ACC112 (cell line): Measurements from ENCODE around the gene SNRNP200.

ENCODE experiments used
- H2AFZ ChIP-seq: fragments of 200-600 bp; sonication (generic); one replicate; pipeline ENCODE4 v1.6.0; 2017; ENCODE audit warnings: antibody characterized with exemption, low read length; ENCODE audit not compliant: unreplicated experiment
- H3K27ac ChIP-seq: fragments of 200-600 bp; sonication (generic); 2 replicates; pipeline ENCODE4 v1.5.1; 2014; ENCODE audit warnings: low read depth, mild to moderate bottlenecking, antibody characterized with exemption, low read length, moderate library complexity
- H3K27me3 ChIP-seq: fragments of 200-600 bp; sonication (generic); 2 replicates; pipeline ENCODE4 v1.6.1; 2014; ENCODE audit warnings: mild to moderate bottlenecking, antibody characterized with exemption, low read length, moderate library complexity, mixed read lengths; ENCODE audit not compliant: insufficient read depth
- H3K36me3 ChIP-seq: fragments of 200-600 bp; sonication (generic); 2 replicates; pipeline ENCODE4 v1.6.1; 2016; ENCODE audit warnings: mild to moderate bottlenecking, antibody characterized with exemption, low read length, moderate library complexity, mixed read lengths; ENCODE audit not compliant: insufficient read depth
- H3K4me1 ChIP-seq: fragments of 200-600 bp; sonication (generic); one replicate; pipeline ENCODE4 v1.6.1; 2016; ENCODE audit warnings: low read length, mixed read lengths; ENCODE audit not compliant: insufficient read depth, unreplicated experiment, control insufficient read depth
- H3K4me3 ChIP-seq: fragments of 200-600 bp; sonication (generic); 2 replicates; pipeline ENCODE4 v1.5.1; 2014; ENCODE audit warnings: mild to moderate bottlenecking, low read depth, low read length
- H3K79me2 ChIP-seq: fragments of 200-600 bp; sonication (generic); one replicate; pipeline ENCODE4 v1.6.0; 2016; ENCODE audit warnings: low read length; ENCODE audit not compliant: control insufficient read depth, unreplicated experiment, insufficient read depth

The SNRNP200 gene

DNA sequence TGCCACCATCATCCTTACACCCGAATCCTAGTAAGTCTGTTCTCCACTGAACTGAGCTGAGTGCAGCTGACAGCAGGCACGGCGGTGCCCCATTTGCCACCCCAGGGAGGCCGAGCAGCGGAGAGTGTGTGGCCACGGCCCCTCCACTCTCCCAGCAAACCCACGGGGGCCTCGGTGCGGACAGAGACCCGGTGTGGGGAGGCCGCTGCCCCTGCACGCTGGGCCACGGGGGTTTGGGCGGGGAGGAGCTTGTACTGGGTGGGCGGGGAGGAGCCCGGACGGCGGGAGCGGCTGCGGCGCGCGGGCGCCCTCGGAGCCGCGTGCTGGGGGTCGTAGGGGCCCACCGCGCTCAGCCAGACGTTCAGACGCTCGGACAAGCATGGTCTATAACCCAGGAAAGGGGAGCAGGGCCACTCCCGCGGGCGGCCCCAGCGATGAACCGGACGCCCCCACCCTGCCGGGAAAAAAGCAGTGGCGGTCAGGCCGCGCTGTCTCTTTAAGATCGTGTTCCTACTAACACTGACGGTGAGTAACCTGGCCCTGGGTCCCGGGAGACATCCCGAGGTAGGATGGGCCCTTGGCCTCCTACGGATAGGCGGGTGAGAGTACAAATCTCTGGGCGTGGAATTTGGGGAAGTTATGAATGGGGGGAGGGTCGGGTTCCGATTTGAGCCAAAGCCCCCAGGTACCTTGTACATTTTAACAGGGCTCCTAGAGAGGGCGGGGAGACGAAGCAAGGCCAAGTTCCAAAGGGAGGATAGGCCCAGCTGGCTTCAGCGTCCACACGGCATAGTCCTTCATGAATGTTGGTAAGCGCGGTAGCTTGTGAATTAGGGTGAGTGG lies 19.9 kb upstream of the SNRNP200 start, which contains the start of gene ITPRIPL1:
Gene ITPRIPL1 (plus strand): TSS at position 277 of the 843 bp plus-strand sequence. CDS start 523 bp downstream, at position 800.
- Histone ChIP-seq H3K4me1 (peaks cover 17% of the 10 kb centered on the region), H3K4me3 (peak within 1 kb of the TSS; percentile 47), H3K27me3 (peaks cover 39% of the 10 kb centered on the region), H2AFZ (no peak within 1 kb of the TSS), H3K79me2 (no peaks in the 10 kb centered on the region), H3K27ac (no peak within 1 kb of the TSS), H3K36me3 (no peaks in the 10 kb centered on the region)

DNA sequence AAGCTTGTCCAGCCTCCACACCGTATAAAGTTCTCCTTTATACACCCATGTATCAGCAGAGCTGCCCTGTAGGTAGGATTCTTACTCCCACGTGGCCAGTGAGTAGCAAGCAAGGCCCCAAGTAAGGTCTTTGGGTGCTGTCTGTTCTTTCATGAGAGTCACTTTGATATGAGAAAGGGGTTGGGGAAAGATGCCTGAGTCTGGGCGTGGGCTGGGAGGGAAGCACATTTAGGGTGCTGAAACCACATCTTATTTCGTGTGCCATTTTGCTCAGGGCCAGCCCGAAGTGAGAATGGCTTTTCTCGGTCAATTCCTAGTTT lies 19.3 kb upstream of the SNRNP200 start:
- H3K4me1 ChIP-seq: peaks cover 12% of the 10 kb centered on the region
- no peaks in the 10 kb centered on the region for H3K36me3 ChIP-seq
- H3K27ac ChIP-seq: no peak overlapping the region
- H3K79me2 ChIP-seq: no peaks in the 10 kb centered on the region
- H3K4me3 ChIP-seq: no peak overlapping the region
- peaks cover 39% of the 10 kb centered on the region for H3K27me3 ChIP-seq
- no peak overlapping the region for H2AFZ ChIP-seq

DNA sequence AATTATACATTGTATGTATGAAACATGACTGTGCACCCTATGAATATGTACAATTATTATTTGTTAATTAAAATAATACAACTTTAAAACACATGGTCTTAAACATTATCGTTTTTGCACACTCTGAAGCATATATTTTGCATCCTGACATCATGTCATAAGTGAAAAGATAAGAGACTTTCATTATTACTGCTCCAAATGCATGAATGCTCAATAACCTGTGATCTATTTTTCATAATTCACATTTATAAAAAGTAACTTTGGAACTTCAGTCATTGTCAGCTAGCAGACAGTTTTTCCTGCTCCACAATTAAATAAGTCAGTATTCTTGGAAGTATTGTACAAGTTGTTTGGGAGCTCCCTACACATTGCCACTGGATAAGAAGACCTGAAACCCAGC lies 18.5 kb upstream of the SNRNP200 start:
- Histone ChIP-seq H3K36me3 (no peaks in the 10 kb centered on the region), H3K79me2 (no peaks in the 10 kb centered on the region), H3K27ac (no peak overlapping the region), H3K27me3 (peaks cover 39% of the 10 kb centered on the region), H3K4me3 (no peak overlapping the region), H2AFZ (no peak overlapping the region), H3K4me1 (peaks cover 9% of the 10 kb centered on the region)

DNA sequence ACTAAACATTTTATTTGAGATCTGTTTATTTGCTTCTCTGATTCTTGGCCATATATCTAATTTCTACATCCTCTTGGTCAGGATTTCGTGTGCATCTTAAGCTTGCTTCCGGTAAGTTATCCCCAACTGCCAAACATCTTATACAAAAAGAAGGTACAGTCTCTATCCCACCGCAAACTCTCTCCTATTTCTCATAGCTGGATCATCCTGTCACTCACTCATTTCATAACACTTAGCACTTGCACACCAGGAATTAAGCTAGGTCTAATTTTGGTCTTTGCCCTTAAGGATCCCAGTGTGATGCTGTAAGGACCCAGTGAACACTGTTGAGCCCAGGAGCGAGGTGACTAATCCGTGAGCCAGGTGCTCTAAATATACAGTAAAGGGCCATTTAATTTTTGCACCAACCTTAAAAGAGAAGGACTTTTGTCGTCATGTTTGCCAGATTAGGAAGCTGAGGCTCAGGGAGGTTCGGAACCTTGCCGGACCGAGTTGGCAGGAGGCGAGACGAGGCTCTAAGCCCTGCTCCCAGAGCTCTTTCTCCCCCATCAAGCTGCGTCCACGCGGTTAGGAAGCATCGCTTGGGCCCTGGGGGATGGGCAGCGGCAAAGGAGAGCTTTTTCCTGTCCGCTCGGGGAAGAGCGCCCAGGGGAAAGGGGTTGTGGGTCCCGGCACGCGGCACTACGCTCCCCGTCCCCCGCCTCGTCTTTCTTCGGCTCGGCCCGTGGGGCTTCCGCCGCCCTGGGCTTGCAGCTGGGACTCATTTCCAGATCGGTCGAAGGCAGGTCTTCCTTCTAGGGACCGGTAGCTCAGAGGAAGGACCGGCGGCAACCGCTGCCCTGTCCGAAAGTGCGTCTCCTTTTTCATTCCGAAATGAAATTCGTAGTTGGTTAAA lies 15.6 kb upstream of the SNRNP200 start:
- Histone ChIP-seq H3K4me1 (peaks cover 13% of the 10 kb centered on the region), H3K27ac (no peak overlapping the region), H2AFZ (peak overlapping the region; percentile 89), H3K4me3 (peak overlapping the region; percentile 86), H3K36me3 (no peaks in the 10 kb centered on the region), H3K79me2 (no peaks in the 10 kb centered on the region), H3K27me3 (peaks cover 31% of the 10 kb centered on the region)

DNA sequence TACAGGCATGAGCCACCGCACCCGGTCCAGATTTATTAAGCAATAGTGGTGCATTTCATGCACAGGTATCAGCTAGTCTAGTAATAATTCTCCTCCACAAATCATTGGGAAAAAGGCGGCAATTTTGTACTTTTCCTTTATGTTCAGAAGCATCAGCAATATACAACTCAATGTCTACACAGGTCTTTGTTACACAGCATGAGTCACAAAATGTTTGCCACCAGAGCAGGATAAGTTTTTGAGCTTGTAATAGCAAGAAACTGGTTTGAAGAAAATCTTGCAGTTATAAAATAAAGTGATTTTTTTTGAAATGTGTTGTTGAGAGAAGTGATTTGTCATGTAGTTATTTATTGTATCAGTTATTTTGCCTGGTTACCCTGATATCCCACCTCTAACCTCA lies 15.0 kb upstream of the SNRNP200 start:
- Histone ChIP-seq H3K4me3 (peak overlapping the region; percentile 86), H3K27me3 (peaks cover 25% of the 10 kb centered on the region), H3K36me3 (no peaks in the 10 kb centered on the region), H3K4me1 (peaks cover 20% of the 10 kb centered on the region), H3K27ac (no peak overlapping the region), H3K79me2 (no peaks in the 10 kb centered on the region), H2AFZ (no peak overlapping the region)

DNA sequence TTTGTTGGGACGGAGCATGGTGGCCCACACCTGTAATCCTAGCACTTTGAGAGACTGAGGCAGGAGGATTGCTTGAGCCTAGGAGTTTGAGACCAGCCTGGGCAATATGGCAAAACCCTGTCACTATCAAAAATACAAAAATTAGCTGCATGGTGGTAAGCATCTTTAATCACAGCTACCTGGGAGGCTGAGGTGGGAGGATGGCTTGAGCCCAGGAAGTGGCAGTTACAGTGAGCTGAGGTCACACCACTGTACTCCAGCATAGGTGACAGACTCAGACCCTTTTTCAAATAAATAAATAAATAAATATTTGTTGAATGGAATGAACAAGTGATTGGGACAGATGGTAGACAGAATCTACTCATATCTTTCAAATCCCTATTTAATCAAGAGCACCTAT lies 14.1 kb upstream of the SNRNP200 start:
- Histone ChIP-seq H2AFZ (no peak overlapping the region), H3K27ac (no peak overlapping the region), H3K79me2 (no peaks in the 10 kb centered on the region), H3K4me3 (no peak overlapping the region), H3K36me3 (no peaks in the 10 kb centered on the region), H3K27me3 (peaks cover 15% of the 10 kb centered on the region), H3K4me1 (peaks cover 26% of the 10 kb centered on the region)

DNA sequence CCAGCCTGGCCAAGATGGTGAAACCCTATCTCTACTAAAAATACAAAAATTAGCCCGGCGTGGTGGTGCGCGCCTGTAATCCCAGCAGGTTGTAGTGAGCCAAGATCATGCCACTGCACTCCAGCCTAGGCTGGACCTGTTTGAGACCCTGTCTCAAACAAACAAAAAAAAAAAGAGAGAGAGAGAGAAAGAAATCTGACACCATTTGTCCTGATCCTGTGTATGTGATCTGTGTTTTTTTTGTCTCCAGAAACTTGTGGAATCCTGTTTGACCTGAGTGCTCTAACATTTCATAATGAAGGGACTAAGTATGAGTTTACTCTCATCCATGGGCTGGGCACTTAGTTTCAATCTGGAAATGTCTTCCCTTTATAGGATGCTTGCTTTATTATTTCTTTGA lies 13.4 kb upstream of the SNRNP200 start:
- Histone ChIP-seq H3K36me3 (no peaks in the 10 kb centered on the region), H3K79me2 (no peaks in the 10 kb centered on the region), H2AFZ (no peak overlapping the region), H3K27ac (no peak overlapping the region), H3K27me3 (peaks cover 9% of the 10 kb centered on the region), H3K4me3 (no peak overlapping the region), H3K4me1 (peaks cover 26% of the 10 kb centered on the region)

DNA sequence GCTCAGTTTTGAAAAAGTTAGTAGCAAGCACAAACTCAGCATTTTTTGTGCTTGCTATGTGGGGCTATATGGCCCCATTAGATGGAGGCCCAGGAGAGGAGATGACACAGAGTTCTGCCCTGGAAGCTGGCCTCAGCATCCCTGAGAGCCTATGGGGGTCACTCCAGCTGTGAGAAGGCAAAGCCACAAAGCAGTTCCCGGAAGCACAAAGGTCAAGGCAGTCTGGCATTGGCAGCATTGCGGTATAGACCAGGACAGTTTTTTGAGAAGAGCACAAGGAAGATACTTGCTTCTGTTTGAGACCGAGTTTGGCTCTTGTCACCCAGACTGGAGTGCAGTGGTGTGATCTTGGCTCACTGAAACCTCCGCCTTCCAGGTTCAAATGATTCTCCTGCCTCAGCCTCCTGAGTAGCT lies 12.2 kb upstream of the SNRNP200 start:
- H2AFZ ChIP-seq: no peak overlapping the region
- no peaks in the 10 kb centered on the region for H3K79me2 ChIP-seq
- H3K4me1 ChIP-seq: peaks cover 26% of the 10 kb centered on the region
- no peak overlapping the region for H3K4me3 ChIP-seq
- H3K36me3 ChIP-seq: no peaks in the 10 kb centered on the region
- H3K27ac ChIP-seq: no peak overlapping the region
- peaks cover under 1% of the 10 kb centered on the region; the same call in 1 of the 2 replicates for H3K27me3 ChIP-seq

DNA sequence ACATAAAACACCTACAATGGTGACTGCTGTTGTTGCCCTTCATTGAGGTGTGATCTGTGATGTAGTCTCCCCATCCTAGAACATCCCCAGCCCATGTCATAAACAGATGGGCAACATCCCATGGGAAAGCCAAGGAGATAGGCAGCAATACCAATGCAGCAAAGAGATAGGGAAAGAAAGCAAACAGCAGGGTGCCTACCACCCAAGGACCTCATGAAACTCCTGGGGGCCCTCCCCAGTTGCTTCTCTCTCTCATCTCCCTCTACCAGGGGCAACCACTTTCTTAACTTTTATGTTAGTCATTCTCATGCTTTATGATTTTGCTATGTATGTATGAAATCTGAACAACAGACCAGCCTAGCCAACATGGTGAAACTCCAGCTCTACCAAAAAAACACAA lies 11.7 kb upstream of the SNRNP200 start:
- H3K79me2 ChIP-seq: no peaks in the 10 kb centered on the region
- H3K36me3 ChIP-seq: no peaks in the 10 kb centered on the region
- no peak overlapping the region for H2AFZ ChIP-seq
- H3K27me3 ChIP-seq: no peaks in the 10 kb centered on the region
- H3K27ac ChIP-seq: no peak overlapping the region
- H3K4me3 ChIP-seq: no peak overlapping the region
- peaks cover 26% of the 10 kb centered on the region for H3K4me1 ChIP-seq

DNA sequence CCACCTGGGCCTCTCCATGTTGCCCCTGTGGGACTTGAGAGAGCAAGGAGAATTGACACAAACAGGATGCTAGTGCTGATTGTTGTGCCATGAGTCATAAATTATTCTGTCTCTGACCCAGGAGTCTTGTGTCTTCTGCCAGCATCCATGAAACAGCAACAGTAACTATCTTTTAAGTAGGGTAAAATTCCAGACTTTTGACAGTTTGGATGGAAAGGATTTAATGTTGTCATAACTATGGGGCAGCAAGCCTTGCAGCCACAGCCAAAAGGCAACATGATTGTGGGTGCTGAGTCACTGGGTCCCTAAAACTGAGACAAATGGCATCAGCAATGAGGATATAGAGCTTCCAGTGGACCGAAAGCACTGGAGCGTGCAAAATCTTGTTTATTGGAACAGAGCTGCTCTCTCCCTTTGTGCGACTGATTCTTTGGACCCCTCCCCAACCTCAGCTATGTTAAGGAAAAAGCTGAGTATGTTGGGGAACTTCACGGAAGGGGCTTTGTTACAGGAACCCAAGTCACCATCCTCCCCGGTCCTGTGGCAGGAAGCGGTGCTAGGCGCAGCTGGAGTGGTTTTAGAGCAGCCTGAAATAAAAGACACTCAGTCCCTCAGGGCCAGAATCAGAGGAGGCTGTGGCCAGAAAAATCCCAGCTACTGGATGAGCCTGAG lies 10.2 kb upstream of the SNRNP200 start:
- H3K27me3 ChIP-seq: no peaks in the 10 kb centered on the region
- H3K79me2 ChIP-seq: no peaks in the 10 kb centered on the region
- H2AFZ ChIP-seq: peak overlapping the region; percentile 55
- peaks cover 21% of the 10 kb centered on the region for H3K4me1 ChIP-seq
- H3K27ac ChIP-seq: peak overlapping the region; percentile 80
- H3K36me3 ChIP-seq: no peaks in the 10 kb centered on the region
- no peak overlapping the region; the same call in 1 of the 2 replicates for H3K4me3 ChIP-seq
